CD1c-positive myeloid dendritic cell (primary cell): ENCODE data around the gene PIERCE2.
"Not testable (repeated sequence)": the region's sequence is repeated elsewhere in the genome, so short reads cannot be mapped to it uniquely, and the experiment has no call there.

ENCODE experiments used
- DNase-seq: peaks from one replicate; pipeline ENCODE4 v3.0.0-alpha.2; 2016; ENCODE audit errors: extremely low spot score

The PIERCE2 gene

GRCh38 chr15:55408012-55408928, at the start of gene PIERCE2, which contains the start of gene CCPG1:
Gene PIERCE2, plus strand, starts transcription at chr15:55408495. Its CDS starts 274 bp downstream, at chr15:55408769.
Gene CCPG1, minus strand, starts transcription at chr15:55408359. Its CDS starts 18,935 bp downstream, at chr15:55389424.
- peak; percentile 95 for DNase-seq

- DNase-seq: no peak
These were observed 48.0 kb upstream of the PIERCE2 start for GRCh38 chr15:55360256-55360655.

DNA sequence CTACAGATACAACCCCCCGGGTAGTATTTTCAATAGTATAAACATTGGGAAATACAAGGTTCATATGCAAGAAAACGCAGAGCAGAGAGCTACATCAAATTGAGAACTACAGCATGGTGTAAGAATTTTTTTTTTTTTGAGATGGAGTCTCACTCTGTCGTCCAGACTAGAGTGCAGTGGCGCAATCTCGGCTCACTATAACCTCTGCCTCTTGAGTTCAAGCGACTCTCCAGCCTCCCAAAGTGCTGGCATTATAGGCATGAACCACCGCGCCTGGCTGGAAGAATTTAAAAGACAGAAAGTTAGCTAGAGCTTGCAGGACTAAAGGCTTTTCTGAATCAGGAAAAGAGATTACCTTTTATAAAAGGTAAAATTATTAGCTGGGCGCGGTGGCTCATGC, 47.2 kb upstream of the PIERCE2 start:
- DNase-seq: no peak

DNA sequence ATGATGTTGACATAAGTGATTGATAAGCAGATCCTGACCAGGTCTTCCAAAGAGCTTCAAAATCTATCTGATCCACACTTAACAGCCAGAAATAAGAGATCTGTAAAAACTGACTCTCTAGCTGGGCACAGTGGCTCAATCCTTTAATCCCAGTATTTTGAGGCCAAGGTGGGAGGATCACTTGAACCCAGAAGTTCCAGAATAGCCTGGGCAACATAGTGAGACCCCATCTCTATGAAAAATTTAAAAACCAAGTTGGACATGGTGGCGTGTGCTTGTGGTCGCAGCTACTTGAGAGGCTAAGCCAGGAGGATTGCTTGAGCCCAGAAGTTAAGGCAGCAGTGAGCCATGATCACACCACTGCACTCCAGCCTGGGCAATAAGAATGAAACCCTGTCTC, 45.7 kb upstream of the PIERCE2 start:
- no peak for DNase-seq

- peak; percentile 53 for DNase-seq
These were observed 41.3 kb upstream of the PIERCE2 start for GRCh38 chr15:55366981-55367380.

DNA sequence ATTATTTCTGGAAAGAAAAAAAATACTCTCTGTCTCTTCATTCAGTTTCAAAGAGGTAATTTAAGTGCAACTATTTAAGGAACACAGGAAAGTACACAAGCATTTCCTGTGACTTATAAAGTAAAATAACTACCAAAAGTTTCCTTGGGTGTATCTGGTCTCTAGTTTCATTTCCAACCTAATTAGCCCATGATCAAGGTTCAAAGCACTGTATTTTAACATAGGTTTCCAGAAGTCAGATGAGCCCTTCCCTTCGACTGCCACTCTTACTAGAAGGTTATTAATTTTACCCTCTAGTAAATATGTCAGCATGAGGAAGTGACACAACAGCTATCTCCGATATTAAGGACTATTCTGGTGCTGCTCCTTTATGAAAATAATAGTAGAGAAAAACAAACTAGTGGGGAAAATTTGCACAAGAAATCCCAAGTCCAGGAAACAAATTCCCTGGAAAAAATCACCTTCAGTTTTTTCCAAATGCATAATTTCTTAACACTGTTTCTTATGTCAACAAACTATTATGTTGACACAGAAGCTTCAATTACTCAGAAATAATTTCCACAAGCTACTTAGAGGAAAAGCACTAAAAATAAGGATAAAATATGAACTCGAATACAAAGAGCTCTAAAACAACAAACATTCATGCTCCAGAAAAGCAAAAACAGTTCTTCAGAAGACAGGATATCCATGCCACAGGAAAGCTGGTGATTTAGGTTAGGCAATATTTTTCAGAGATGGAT, 35.4 kb upstream of the PIERCE2 start:
- no peak for DNase-seq

- no peak for DNase-seq
These were observed 29.2 kb upstream of the PIERCE2 start for GRCh38 chr15:55379095-55379494.

DNA sequence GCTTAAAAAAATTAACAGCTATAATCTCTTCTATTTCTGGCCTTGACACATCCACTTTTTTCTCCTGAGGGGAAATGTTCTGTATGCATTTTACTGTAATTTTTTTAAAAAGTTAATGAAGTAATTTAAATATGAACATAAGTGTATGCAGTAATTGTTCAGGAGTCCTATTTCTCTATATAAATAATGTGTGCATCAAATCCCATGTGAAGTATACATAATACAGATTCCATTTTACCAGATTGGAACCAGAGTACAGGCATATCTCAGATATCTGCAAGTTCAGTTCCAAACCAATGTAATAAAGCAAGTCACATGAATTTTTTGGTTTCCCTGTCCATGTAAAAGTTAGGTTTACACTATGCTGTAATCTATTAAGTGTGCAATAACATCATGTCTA, 26.7 kb upstream of the PIERCE2 start:
- DNase-seq: no peak

GRCh38 chr15:55383687-55384086, 24.6 kb upstream of the PIERCE2 start:
- no peak for DNase-seq

DNA sequence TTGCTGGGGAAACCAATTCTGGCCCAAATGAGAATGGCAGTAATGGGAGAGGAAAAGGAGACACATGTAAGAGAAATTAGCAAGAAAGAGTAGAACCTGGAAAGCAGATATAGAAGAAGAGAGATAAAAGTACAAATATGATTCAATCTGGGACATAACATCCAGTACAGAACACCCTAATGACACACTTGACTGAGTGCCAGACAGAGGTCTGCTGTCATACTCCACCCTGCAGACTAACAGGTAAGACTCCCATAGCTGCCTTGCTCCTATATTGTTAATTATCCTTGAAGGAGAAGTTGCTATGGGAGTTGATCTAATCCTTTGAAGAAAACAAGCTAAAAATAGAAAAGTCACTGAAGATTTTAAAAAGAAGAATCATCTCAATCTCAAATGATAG, 21.3 kb upstream of the PIERCE2 start:
- DNase-seq: no peak

DNA sequence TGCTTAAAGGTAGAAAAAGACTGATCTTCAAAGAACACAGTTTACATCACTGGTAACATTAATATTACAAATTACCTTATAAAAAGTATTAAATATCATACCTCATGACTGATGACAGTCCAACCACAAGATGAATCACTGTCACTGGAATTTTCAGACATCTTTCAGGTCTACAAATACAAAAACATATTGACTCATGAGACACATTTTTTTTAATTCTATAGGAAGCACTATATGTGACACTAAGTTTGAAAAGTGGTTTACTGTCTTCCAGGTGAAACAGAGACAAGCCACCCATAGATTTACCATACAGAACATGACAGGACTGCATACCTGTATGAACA, 19.1 kb upstream of the PIERCE2 start:
- DNase-seq: no peak

GRCh38 chr15:55394694-55395093, 13.6 kb upstream of the PIERCE2 start:
- DNase-seq: peak; percentile 37

DNA sequence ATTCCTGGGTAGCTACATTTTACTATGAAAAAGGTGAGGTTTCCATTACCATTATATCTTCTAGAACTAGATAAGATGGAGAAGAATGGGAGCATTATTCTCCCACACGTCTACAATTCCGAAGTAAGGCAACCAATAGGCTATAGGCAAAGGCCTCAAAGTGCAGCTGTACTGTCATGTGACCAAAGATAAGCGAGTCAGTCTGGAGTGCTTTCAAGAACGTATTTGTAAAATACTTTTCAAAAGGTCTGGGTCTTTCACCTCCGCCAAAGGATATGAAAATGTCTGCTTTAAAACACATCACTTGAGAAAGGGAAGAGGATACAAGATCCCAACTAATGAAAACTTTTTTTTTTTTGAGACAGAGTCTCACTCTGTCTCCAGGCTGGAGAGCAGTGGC, 10.1 kb upstream of the PIERCE2 start:
- no peak for DNase-seq

DNA sequence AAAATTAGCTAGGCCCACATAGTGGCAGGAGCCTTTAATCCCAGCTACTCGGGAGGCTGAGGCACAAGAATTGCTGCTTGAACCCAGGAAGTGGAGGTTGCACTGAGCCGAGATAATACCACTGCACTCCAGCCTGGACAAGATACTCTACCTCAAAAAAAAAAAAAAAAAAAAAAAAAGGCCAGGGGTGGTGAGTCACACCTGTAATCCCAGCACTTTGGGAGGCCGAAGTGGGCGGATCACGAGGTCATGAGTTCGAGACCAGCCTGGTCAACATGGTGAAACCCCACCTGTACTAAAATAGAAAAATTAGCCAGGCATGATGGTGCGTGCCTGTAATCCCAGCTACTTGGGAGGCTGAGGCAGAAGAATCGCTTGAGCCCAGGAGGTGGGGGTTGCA, 8.2 kb upstream of the PIERCE2 start:
- DNase-seq: not testable (repeated sequence)

- no peak for DNase-seq
These were observed 6.5 kb upstream of the PIERCE2 start for GRCh38 chr15:55401786-55402246.

DNA sequence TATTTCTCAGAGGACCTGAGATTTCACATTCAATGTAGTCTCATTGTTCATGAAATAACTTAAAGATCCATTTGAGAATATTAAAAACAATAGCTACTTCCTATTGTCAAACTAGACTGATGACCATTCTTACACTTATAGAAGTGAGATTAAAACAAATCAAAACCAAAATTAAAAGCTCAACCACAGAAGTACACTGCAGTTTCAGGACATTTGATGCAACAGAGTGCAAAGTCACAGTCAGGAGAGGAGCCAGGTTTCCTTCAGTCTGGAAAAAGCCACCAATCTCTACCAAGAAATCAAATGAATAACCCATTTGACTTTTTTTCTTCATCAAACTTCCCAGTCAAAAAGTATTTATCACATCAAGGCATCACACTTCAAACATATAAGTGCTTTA, 5.6 kb upstream of the PIERCE2 start:
- DNase-seq: peak; percentile 5

- peak; percentile 65 for DNase-seq
These were observed 4.8 kb upstream of the PIERCE2 start for GRCh38 chr15:55403531-55403930.

GRCh38 chr15:55407498-55408011, 740 bp upstream of the PIERCE2 start:
- DNase-seq: no peak

DNA sequence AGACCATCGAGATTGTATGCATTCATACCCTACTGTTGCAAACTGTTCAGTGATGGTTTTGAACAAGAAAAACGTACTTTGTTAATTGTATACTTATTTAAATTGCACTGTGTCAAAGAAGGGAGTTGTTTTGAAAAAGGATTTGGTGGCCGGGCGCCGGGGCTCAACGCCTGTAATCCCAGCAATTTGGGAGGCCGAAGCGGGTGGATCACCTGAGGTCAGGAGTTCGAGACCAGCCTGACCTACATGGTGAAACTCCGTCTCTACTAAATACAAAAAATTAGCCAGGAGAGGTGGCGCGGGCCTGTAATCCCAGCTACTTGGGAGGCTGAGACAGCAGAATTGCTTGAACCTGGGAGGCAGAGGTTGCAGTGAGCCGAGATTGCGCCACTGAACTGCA, 681 bp downstream of the PIERCE2 start:
- DNase-seq: not testable (repeated sequence)

DNA sequence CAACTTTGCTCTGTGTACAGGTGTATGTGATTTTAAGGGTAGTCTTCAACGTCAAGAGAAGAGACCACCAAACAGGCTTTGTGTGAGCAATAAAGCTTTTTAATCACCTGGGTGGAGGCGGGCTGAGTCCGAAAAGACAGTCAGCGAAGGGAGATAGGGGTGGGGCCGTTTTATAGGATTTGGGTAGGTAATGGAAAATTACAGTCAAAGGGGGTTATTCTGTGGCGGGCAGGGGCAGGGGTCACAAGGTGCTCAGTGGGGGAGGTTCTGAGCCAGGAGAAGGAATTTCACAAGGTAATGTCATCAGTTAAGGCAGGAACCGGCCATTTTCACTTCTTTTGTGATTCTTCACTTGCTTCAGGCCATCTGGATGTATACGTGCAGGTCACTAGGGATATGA, 9.4 kb downstream of the PIERCE2 start:
- not testable (repeated sequence) for DNase-seq

- peak; percentile 10 for DNase-seq
These were observed 12.0 kb downstream of the PIERCE2 start for GRCh38 chr15:55420171-55420866.

- no peak for DNase-seq
These were observed 13.8 kb downstream of the PIERCE2 start for GRCh38 chr15:55422089-55422488.
